Keratinocyte (primary cell): ENCODE results near the gene DENND2A. TPM values are rescaled to one million over a fixed set of nuclear protein-coding genes. Genes with fewer than 3 reads are reported as not detected.
"Not testable (repeated sequence)": the region's sequence is repeated elsewhere in the genome, so short reads cannot be mapped to it uniquely, and the experiment has no call there.

Source experiments
- DNase-seq: peaks from one replicate; pipeline ENCODE4 v3.0.0-alpha.2; 2011; ENCODE audit warnings: low read depth, missing footprints, low spot score
- FAIRE-seq: peaks from 2 replicates; lab custom pipeline; 2011; peaks lifted over from hg19 to GRCh38; lab: Jason Lieb, UNC
- H2AFZ ChIP-seq: 2 replicates; pipeline ENCODE4 v1.6.0; 2012; ENCODE audit warnings: low read length, control low read depth, inconsistent platforms; ENCODE audit not compliant: control insufficient read depth
- H3K27ac ChIP-seq: 2 replicates; pipeline ENCODE4 v1.5.1; 2011; ENCODE audit warnings: low read length; ENCODE audit not compliant: control insufficient read depth, insufficient read depth
- H3K27me3 ChIP-seq: 3 replicates; pipeline ENCODE4 v1.6.0; 2011; ENCODE audit warnings: low read length; ENCODE audit not compliant: control insufficient read depth, insufficient read depth; ENCODE audit errors: extremely low read depth
- H3K36me3 ChIP-seq, 2 experiments: 2 replicates in 1 of 2; 3 replicates in 1 of 2; pipeline ENCODE4 v1.5.1; 2011; ENCODE audit warnings: low read length in 2 of 2, mild to moderate bottlenecking in 1 of 2; ENCODE audit not compliant: control insufficient read depth in 2 of 2, insufficient read depth in 2 of 2; ENCODE audit errors: extremely low read depth in 1 of 2
- H3K4me1 ChIP-seq: 3 replicates; pipeline ENCODE4 v1.5.1; 2011; ENCODE audit warnings: low read length; ENCODE audit not compliant: control insufficient read depth, insufficient read depth; ENCODE audit errors: extremely low read depth
- H3K4me2 ChIP-seq: 3 replicates; pipeline ENCODE4 v1.6.0; 2011; ENCODE audit warnings: low read depth, low read length; ENCODE audit not compliant: control insufficient read depth, insufficient read depth; ENCODE audit errors: extremely low read depth
- H3K4me3 ChIP-seq, 3 experiments: fragments of 200-600 bp in 1 of 3; sonication (generic) in 1 of 3; 2 replicates in 2 of 3; 3 replicates in 1 of 3; pipeline ENCODE4 v1.5.1; 2011 to 2016; ENCODE audit warnings: low read length in 3 of 3, mild to moderate bottlenecking in 3 of 3, control low read depth in 2 of 3, inconsistent platforms in 1 of 3, low read depth in 1 of 3, mixed read lengths in 1 of 3, mixed run types in 1 of 3, moderate library complexity in 1 of 3; ENCODE audit not compliant: control insufficient read depth in 2 of 3, insufficient read depth in 2 of 3; ENCODE audit errors: extremely low read depth in 1 of 3
- H3K79me2 ChIP-seq: 2 replicates; pipeline ENCODE4 v1.6.0; 2012; ENCODE audit warnings: low read length; ENCODE audit not compliant: control insufficient read depth, insufficient read depth
- H3K9ac ChIP-seq: 3 replicates; pipeline ENCODE4 v1.6.0; 2011; ENCODE audit warnings: low read length; ENCODE audit not compliant: control insufficient read depth, insufficient read depth; ENCODE audit errors: extremely low read depth
- H3K9me1 ChIP-seq: 3 replicates; pipeline ENCODE4 v1.6.0; 2011; ENCODE audit warnings: low read length; ENCODE audit not compliant: control insufficient read depth, insufficient read depth; ENCODE audit errors: extremely low read depth
- H3K9me3 ChIP-seq: 2 replicates; pipeline ENCODE4 v1.5.1; 2012; ENCODE audit warnings: low read depth, low read length; ENCODE audit not compliant: control insufficient read depth
- H4K20me1 ChIP-seq: 3 replicates; pipeline ENCODE4 v1.6.0; 2011; ENCODE audit warnings: low read length; ENCODE audit not compliant: control insufficient read depth, insufficient read depth; ENCODE audit errors: extremely low read depth
- CTCF ChIP-seq, 3 experiments: IDR thresholded peaks in 1 of 3; conservative IDR thresholded peaks in 1 of 3; optimal IDR thresholded peaks in 1 of 3; 2 replicates in 2 of 3; 3 replicates in 1 of 3; pipeline versions ENCODE3 to v1.5.1; 2011; ENCODE audit warnings: low read length in 3 of 3, mild to moderate bottlenecking in 3 of 3, moderate library complexity in 2 of 3, control low read depth in 1 of 3, inconsistent platforms in 1 of 3; ENCODE audit not compliant: insufficient read depth in 2 of 3; ENCODE audit errors: extremely low read depth in 1 of 3
- EZH2 ChIP-seq: IDR thresholded peaks from one replicate; pipeline ENCODE4 v1.6.1; 2012; ENCODE audit warnings: inconsistent platforms, mild to moderate bottlenecking, low read length, moderate library complexity
- dilution Hi-C: fragments of 300-500 bp; cut with MboI; formaldehyde crosslinking; loops from one replicate; pipeline ENCODE4 v1.7.0; 2020; ENCODE audit warnings: low sequenced_read_pairs; ENCODE audit not compliant: extremely low pct_ligation_motif_present
- polyA plus RNA-seq, 5 experiments: library from polyadenylated mRNA; depleted of rRNA in 3 of 5; stranded (reverse) in 3 of 5; stranded (forward) in 1 of 5; unstranded in 1 of 5; fragments of >200 nt; gene quantifications; 1 replicate in 1 of 5; 2 replicates in 3 of 5; 3 replicates in 1 of 5; pipeline versions ENCODE4 v1.2.1 to v1.2.3, GENCODE V29; 2011 to 2012; ENCODE audit warnings: missing spikeins in 2 of 5, low read depth in 1 of 5, low replicate concordance in 1 of 5

DENND2A gene
- polyA plus RNA-seq, 1 donor (not counting 4 experiments of a cell fraction or from before 2014, with no cell fraction given) = 1.8 TPM

GRCh38 chr7:140667476-140667875, 26.9 kb upstream of the DENND2A start:
- no peak overlapping the region for H3K4me2 ChIP-seq

GRCh38 chr7:140662938-140663337, 22.3 kb upstream of the DENND2A start:
- H3K9ac ChIP-seq, H3K4me2 ChIP-seq, H3K4me1 ChIP-seq, H3K27me3 ChIP-seq, H3K4me3 ChIP-seq, H3K9me1 ChIP-seq, dilution Hi-C loops, FAIRE-seq, H3K27ac ChIP-seq, H4K20me1 ChIP-seq, H3K79me2 ChIP-seq, H3K36me3 ChIP-seq, H3K9me3 ChIP-seq, H2AFZ ChIP-seq, DNase-seq: not testable (repeated sequence)

More at GRCh38 chr7:140667476-140667875, 26.9 kb upstream of the DENND2A start:
- Histone ChIP-seq H3K79me2 (no peaks in the 10 kb centered on the region), H4K20me1 (no peaks in the 10 kb centered on the region), H3K9me1 (no peaks in the 10 kb centered on the region), H3K9me3 (no peaks in the 10 kb centered on the region), H3K4me3 (no peak overlapping the region), H3K27ac (no peak overlapping the region), H3K9ac (no peak overlapping the region), H3K27me3 (no peaks in the 10 kb centered on the region), H3K4me1 (peaks cover 3% of the 10 kb centered on the region), H2AFZ (no peak overlapping the region), H3K36me3 (no peaks in the 10 kb centered on the region)
- FAIRE-seq (no peak), DNase-seq (no peak)
- dilution Hi-C loops = no loop called here
- TF ChIP-seq CTCF (optimal IDR thresholded peaks at IDR 0.05 in 1 of 3, IDR thresholded peaks at IDR 0.05 in 1 of 3, conservative IDR thresholded peaks at IDR 0.05 in 1 of 3; ENCODE audit: extremely low read depth in 1 of 3, insufficient read depth in 2 of 3, low read length in 3 of 3) (no peak), EZH2 (no peak)

- DNase-seq (no peak), FAIRE-seq (no peak)
- Histone ChIP-seq H3K79me2 (no peaks in the 10 kb centered on the region), H3K36me3 (no peaks in the 10 kb centered on the region), H3K27ac (no peak overlapping the region), H3K9ac (no peak overlapping the region), H3K9me3 (no peaks in the 10 kb centered on the region), H2AFZ (no peak overlapping the region), H3K4me1 (peaks cover 10% of the 10 kb centered on the region), H4K20me1 (no peaks in the 10 kb centered on the region), H3K4me2 (no peak overlapping the region), H3K27me3 (no peaks in the 10 kb centered on the region), H3K9me1 (no peaks in the 10 kb centered on the region), H3K4me3 (no peak overlapping the region)
- dilution Hi-C loops = no loop called here
- TF ChIP-seq CTCF (optimal IDR thresholded peaks at IDR 0.05 in 1 of 3, IDR thresholded peaks at IDR 0.05 in 1 of 3, conservative IDR thresholded peaks at IDR 0.05 in 1 of 3; ENCODE audit: extremely low read depth in 1 of 3, insufficient read depth in 2 of 3, low read length in 3 of 3) (no peak), EZH2 (no peak)
Observed at GRCh38 chr7:140661124-140661523, 20.5 kb upstream of the DENND2A start.
